ENCODE data around the gene TMEM74B.

DNA sequence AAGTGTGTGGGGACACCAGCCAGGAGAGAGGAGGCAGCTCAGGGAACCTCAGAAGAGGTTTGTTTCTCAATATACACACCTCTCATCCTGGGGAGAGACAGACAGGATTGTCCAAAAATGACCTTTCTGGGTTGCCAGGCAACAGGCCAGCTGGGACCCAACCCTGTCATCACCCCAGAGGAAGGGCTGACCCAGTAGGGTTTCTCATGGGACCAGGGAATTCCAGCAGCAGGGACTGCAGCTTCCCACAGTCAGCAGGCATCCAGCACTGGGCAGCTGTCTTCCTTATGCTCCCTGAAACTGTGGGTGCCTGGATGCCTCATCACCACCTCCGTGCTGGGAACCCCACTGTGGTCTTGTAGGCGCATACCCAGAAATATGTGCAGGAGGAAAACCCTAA is 19.8 kb upstream of the TMEM74B start:
- no peak for TF ChIP-seq SP1 (IDR thresholded peaks at IDR 0.05)
- no peak for TF ChIP-seq FOXM1 (IDR thresholded peaks at IDR 0.05; ENCODE audit: borderline replicate concordance)
- TF ChIP-seq FOXK2 (IDR thresholded peaks at IDR 0.05), result no peak
- TF ChIP-seq NFRKB (IDR thresholded peaks at IDR 0.05), result no peak
- no peak for TF ChIP-seq ELF4 (IDR thresholded peaks at IDR 0.05)
- no peak for TF ChIP-seq SUZ12 (IDR thresholded peaks at IDR 0.05)
- TF ChIP-seq HDGF (IDR thresholded peaks at IDR 0.05; ENCODE audit: borderline replicate concordance), result no peak
- TF ChIP-seq BHLHE40 (IDR thresholded peaks at IDR 0.05; ENCODE audit: borderline replicate concordance), result no peak
- no peak for TF ChIP-seq TARDBP (IDR thresholded peaks at IDR 0.05)
- TF ChIP-seq, protein P1, sequence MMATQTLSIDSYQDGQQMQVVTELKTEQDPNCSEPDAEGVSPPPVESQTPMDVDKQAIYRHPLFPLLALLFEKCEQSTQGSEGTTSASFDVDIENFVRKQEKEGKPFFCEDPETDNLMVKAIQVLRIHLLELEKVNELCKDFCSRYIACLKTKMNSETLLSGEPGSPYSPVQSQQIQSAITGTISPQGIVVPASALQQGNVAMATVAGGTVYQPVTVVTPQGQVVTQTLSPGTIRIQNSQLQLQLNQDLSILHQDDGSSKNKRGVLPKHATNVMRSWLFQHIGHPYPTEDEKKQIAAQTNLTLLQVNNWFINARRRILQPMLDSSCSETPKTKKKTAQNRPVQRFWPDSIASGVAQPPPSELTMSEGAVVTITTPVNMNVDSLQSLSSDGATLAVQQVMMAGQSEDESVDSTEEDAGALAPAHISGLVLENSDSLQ (IDR thresholded peaks at IDR 0.05), result no peak
- TF ChIP-seq ZNF384 (IDR thresholded peaks at IDR 0.05), result no peak
- no peak for TF ChIP-seq CTBP1 (IDR thresholded peaks at IDR 0.05; ENCODE audit: borderline replicate concordance)
